ENCODE data around the gene ARHGAP29.

Gene ARHGAP29

DNA sequence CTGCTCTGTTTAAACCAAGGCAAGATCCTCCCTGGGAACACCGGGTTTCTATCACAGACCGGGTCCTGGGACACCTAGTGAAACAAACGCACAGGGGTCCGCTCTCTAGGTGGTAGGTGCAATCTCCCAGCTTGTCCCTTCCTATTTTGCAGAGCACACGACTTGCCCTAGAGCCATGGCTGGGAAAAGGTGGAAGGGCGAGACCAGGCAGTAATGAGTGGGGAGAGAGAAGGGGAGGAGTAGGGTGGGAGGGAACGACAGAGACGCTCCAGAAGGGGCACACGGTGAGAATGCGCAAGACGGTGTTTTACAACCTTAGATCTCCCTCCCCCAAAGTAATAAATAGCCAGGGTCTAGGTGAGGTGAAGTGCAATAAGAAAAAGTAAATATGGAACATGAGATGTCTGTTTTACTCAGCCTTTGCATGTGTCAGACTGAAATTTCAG lies 9.3 kb upstream of the ARHGAP29 start:
- Histone ChIP-seq H3K9ac (ENCODE audit: low read depth, low read length, poor library complexity, severe bottlenecking) (no peak overlapping the region), H4K20me1 (ENCODE audit: insufficient read depth, low read length, poor library complexity, severe bottlenecking) (no peaks in the 10 kb centered on the region), H3K4me1 (ENCODE audit: insufficient read depth, low read length, poor library complexity, severe bottlenecking) (no peaks in the 10 kb centered on the region), H3K27me3 (ENCODE audit: insufficient read depth, low read length, poor library complexity, severe bottlenecking) (no peaks in the 10 kb centered on the region), H2AFZ (ENCODE audit: low read length) (no peak overlapping the region), H3F3A (ENCODE audit: low read depth) (no peaks in the 10 kb centered on the region), H3K9me2 (replicated peaks; ENCODE audit: low read depth, low read length) (no peaks in the 10 kb centered on the region), H3K36me3 (ENCODE audit: insufficient read depth, low read length) (no peaks in the 10 kb centered on the region), H3K4me2 (ENCODE audit: low read depth, low read length, poor library complexity, severe bottlenecking) (no peak overlapping the region), H3K9me3 (ENCODE audit: insufficient read depth, low read depth, low read length) (peaks cover 9% of the 10 kb centered on the region; the same call in 1 of the 2 replicates), H3K79me2 (ENCODE audit: insufficient read depth, low read length) (no peaks in the 10 kb centered on the region), H3K4me3 (ENCODE audit: low read length, poor library complexity, severe bottlenecking) (no peak overlapping the region)
- TF ChIP-seq, protein P1, sequence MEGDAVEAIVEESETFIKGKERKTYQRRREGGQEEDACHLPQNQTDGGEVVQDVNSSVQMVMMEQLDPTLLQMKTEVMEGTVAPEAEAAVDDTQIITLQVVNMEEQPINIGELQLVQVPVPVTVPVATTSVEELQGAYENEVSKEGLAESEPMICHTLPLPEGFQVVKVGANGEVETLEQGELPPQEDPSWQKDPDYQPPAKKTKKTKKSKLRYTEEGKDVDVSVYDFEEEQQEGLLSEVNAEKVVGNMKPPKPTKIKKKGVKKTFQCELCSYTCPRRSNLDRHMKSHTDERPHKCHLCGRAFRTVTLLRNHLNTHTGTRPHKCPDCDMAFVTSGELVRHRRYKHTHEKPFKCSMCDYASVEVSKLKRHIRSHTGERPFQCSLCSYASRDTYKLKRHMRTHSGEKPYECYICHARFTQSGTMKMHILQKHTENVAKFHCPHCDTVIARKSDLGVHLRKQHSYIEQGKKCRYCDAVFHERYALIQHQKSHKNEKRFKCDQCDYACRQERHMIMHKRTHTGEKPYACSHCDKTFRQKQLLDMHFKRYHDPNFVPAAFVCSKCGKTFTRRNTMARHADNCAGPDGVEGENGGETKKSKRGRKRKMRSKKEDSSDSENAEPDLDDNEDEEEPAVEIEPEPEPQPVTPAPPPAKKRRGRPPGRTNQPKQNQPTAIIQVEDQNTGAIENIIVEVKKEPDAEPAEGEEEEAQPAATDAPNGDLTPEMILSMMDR (conservative IDR thresholded peaks at IDR 0.05; ENCODE audit: low read length), result no peak
- TF ChIP-seq EZH2phosphoT487 (IDR thresholded peaks at IDR 0.05; ENCODE audit: borderline replicate concordance), result no peak

DNA sequence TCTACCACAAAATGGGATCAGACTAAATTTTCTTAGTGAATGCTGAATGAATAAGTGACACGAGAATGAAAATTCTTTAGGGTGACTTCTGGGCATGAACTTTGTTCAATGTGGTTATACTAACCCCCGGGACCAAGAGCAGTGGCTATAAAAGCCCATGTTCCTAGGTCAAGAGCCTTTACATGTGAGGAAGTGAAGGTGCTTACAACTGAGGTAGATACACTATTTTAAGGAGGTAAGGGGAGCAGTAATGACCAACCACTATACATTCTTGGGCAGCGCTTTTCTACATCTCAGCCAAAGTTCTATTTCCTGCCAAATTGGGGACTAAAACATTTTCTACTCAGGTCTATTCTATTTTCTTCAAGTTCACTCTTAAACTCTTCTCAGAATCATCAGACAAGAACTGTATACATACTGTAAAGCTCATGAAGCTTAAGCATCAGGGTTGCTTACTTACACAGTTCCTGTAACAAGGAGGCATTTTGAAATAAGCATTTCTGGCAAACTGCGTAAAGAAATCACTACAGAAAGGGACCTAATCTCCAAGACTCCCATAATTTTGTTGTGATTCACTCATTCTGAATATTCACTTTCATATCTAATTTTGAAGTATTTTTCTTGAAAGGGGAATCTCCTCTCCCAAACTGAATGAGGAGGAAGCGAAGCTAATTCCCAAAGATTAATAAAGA lies 8.5 kb upstream of the ARHGAP29 start:
- H3K4me3 ChIP-seq (ENCODE audit: low read length, poor library complexity, severe bottlenecking), result no peak overlapping the region
- no peaks in the 10 kb centered on the region for H3K36me3 ChIP-seq (ENCODE audit: insufficient read depth, low read length)
- H3K4me1 ChIP-seq (ENCODE audit: insufficient read depth, low read length, poor library complexity, severe bottlenecking), result no peaks in the 10 kb centered on the region
- H3K9me2 ChIP-seq (replicated peaks; ENCODE audit: low read depth, low read length), result no peaks in the 10 kb centered on the region
- no peaks in the 10 kb centered on the region for H3F3A ChIP-seq (ENCODE audit: low read depth)
- no peak overlapping the region for H3K9ac ChIP-seq (ENCODE audit: low read depth, low read length, poor library complexity, severe bottlenecking)
- no peak for TF ChIP-seq EZH2phosphoT487 (IDR thresholded peaks at IDR 0.05; ENCODE audit: borderline replicate concordance)
- TF ChIP-seq, protein P1 (conservative IDR thresholded peaks at IDR 0.05; ENCODE audit: low read length), result no peak
- peaks cover 9% of the 10 kb centered on the region; the same call in 1 of the 2 replicates for H3K9me3 ChIP-seq (ENCODE audit: insufficient read depth, low read depth, low read length)
- no peak overlapping the region for H2AFZ ChIP-seq (ENCODE audit: low read length)
- no peaks in the 10 kb centered on the region for H3K79me2 ChIP-seq (ENCODE audit: insufficient read depth, low read length)
- no peaks in the 10 kb centered on the region for H4K20me1 ChIP-seq (ENCODE audit: insufficient read depth, low read length, poor library complexity, severe bottlenecking)
- no peaks in the 10 kb centered on the region for H3K27me3 ChIP-seq (ENCODE audit: insufficient read depth, low read length, poor library complexity, severe bottlenecking)
- no peak overlapping the region for H3K4me2 ChIP-seq (ENCODE audit: low read depth, low read length, poor library complexity, severe bottlenecking)

DNA sequence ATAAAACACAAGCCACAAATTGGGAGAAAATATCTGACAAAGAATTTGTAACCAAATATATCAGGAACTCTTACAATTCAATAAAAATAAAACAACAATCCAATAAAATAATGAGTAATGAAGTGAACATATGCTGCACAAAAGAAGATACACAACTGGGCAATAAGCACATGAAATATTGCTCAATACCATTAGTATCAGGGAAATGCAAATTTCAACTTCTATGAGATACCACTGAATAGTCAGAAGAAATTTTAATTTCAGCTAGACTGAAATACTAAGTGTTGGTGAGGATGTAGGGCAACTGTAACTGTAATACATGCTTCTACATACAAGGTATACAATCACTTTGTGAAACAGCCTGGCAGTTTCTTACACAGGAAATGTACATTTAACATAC lies 7.4 kb upstream of the ARHGAP29 start:
- TF ChIP-seq, protein P1 (conservative IDR thresholded peaks at IDR 0.05; ENCODE audit: low read length), result no peak
- TF ChIP-seq EZH2phosphoT487 (IDR thresholded peaks at IDR 0.05; ENCODE audit: borderline replicate concordance), result no peak
- Histone ChIP-seq H3K27me3 (ENCODE audit: insufficient read depth, low read length, poor library complexity, severe bottlenecking) (no peaks in the 10 kb centered on the region), H3F3A (ENCODE audit: low read depth) (no peaks in the 10 kb centered on the region), H3K4me2 (ENCODE audit: low read depth, low read length, poor library complexity, severe bottlenecking) (no peak overlapping the region), H2AFZ (ENCODE audit: low read length) (no peak overlapping the region), H3K9me3 (ENCODE audit: insufficient read depth, low read depth, low read length) (peaks cover 9% of the 10 kb centered on the region; the same call in 1 of the 2 replicates), H3K9ac (ENCODE audit: low read depth, low read length, poor library complexity, severe bottlenecking) (no peak overlapping the region), H3K79me2 (ENCODE audit: insufficient read depth, low read length) (no peaks in the 10 kb centered on the region), H3K36me3 (ENCODE audit: insufficient read depth, low read length) (no peaks in the 10 kb centered on the region), H3K4me3 (ENCODE audit: low read length, poor library complexity, severe bottlenecking) (no peak overlapping the region), H3K4me1 (ENCODE audit: insufficient read depth, low read length, poor library complexity, severe bottlenecking) (peaks cover 9% of the 10 kb centered on the region), H3K9me2 (replicated peaks; ENCODE audit: low read depth, low read length) (no peaks in the 10 kb centered on the region), H4K20me1 (ENCODE audit: insufficient read depth, low read length, poor library complexity, severe bottlenecking) (no peaks in the 10 kb centered on the region)

Measured in Loucy (cell line).